Fibroblast of lung (primary cell): ENCODE measurements around the gene THOC5. TPM values are rescaled to one million over a fixed set of nuclear protein-coding genes. Genes with fewer than 3 reads are reported as not detected.

Experiments
- DNase-seq, 2 donors: peaks; one replicate each; pipeline versions ENCODE4 v3.0.0 to v3.0.0-alpha.2; 2010; ENCODE audit warnings: low read depth in 2 of 2
- H2AFZ ChIP-seq: 2 replicates; pipeline ENCODE4 v1.5.1; 2012; ENCODE audit warnings: low read length, control low read depth, inconsistent platforms
- H3K27ac ChIP-seq: 2 replicates; pipeline ENCODE4 v1.5.1; 2011; ENCODE audit warnings: low read length, control low read depth; ENCODE audit not compliant: insufficient read depth
- H3K27me3 ChIP-seq: 2 replicates; pipeline ENCODE4 v1.5.1; 2011; ENCODE audit warnings: mild to moderate bottlenecking, low read length; ENCODE audit not compliant: control insufficient read depth, insufficient read depth
- H3K36me3 ChIP-seq: 2 replicates; pipeline ENCODE4 v1.5.1; 2011; ENCODE audit warnings: low read length; ENCODE audit not compliant: control insufficient read depth, insufficient read depth
- H3K4me1 ChIP-seq: 2 replicates; pipeline ENCODE4 v1.5.1; 2011; ENCODE audit warnings: low read length; ENCODE audit not compliant: control insufficient read depth, insufficient read depth; ENCODE audit errors: extremely low read depth
- H3K4me2 ChIP-seq: 2 replicates; pipeline ENCODE4 v1.5.1; 2011; ENCODE audit warnings: low read length, control low read depth; ENCODE audit not compliant: insufficient read depth; ENCODE audit errors: extremely low read depth
- H3K4me3 ChIP-seq, 4 experiments: fragments of 200-600 bp in 1 of 4; sonication (generic) in 1 of 4; replicated peaks in 1 of 4; 2 replicates each; pipeline ENCODE4 v1.5.1; 2011 to 2016; ENCODE audit warnings: low read length in 4 of 4, low read depth in 3 of 4, mild to moderate bottlenecking in 3 of 4, control low read depth in 2 of 4, inconsistent platforms in 1 of 4, mixed read lengths in 1 of 4; ENCODE audit not compliant: insufficient read depth in 1 of 4; ENCODE audit errors: control extremely low read depth in 1 of 4
- H3K79me2 ChIP-seq: 2 replicates; pipeline ENCODE4 v1.5.1; 2012; ENCODE audit warnings: mild to moderate bottlenecking, low read length, inconsistent platforms; ENCODE audit not compliant: control insufficient read depth, insufficient read depth
- H3K9ac ChIP-seq: 2 replicates; pipeline ENCODE4 v1.5.1; 2011; ENCODE audit warnings: mild to moderate bottlenecking, low read length, control low read depth; ENCODE audit not compliant: insufficient read depth
- H3K9me3 ChIP-seq: 2 replicates; pipeline ENCODE4 v1.5.1; 2012; ENCODE audit warnings: low read depth, low read length; ENCODE audit not compliant: control insufficient read depth, insufficient read depth
- H4K20me1 ChIP-seq: 2 replicates; pipeline ENCODE4 v1.5.1; 2011; ENCODE audit warnings: low read length; ENCODE audit not compliant: control insufficient read depth, insufficient read depth; ENCODE audit errors: extremely low read depth
- CTCF ChIP-seq, 2 donors: IDR thresholded peaks in 1 of 2; conservative IDR thresholded peaks in 1 of 2; 1 replicate in 1 of 2; 2 replicates in 1 of 2; pipeline ENCODE4 v1.5.1; 2011 to 2012; ENCODE audit warnings: low read length in 2 of 2, control low read depth in 1 of 2, inconsistent platforms in 1 of 2, low read depth in 1 of 2, mild to moderate bottlenecking in 1 of 2
- EZH2 ChIP-seq: IDR thresholded peaks from 2 replicates; pipeline ENCODE4 v1.5.1; 2012; ENCODE audit warnings: low read length, control low read depth, mild to moderate bottlenecking; ENCODE audit errors: missing control alignments
- polyA plus RNA-seq, 2 donors: library from polyadenylated mRNA; depleted of rRNA in 1 of 2; stranded (reverse) in 1 of 2; unstranded in 1 of 2; fragments of >200 nt; gene quantifications; 2 replicates each; pipeline ENCODE4 v1.2.1, GENCODE V29; 2011 to 2012; ENCODE audit warnings: missing spikeins in 1 of 2
- total RNA-seq: library from RNA; depleted of rRNA; stranded (reverse); fragments of >200 nt; gene quantifications from 2 replicates; pipeline ENCODE4 v1.2.1, GENCODE V29; 2014

THOC5 gene
- total and polyA plus RNA-seq, 2 donors (not counting 1 experiment from before 2014, with no cell fraction given) = 52.8 to 60.7 TPM

GRCh38 chr22:29541845-29542244 lies 11.7 kb downstream of the THOC5 start:
- no peak for TF ChIP-seq CTCF (conservative IDR thresholded peaks at IDR 0.05 in 1 of 2, IDR thresholded peaks at IDR 0.05 in 1 of 2; ENCODE audit: low read depth in 1 of 2, low read length in 2 of 2)
- no peak for TF ChIP-seq EZH2
- Histone ChIP-seq H3K4me2 (no peak overlapping the region), H3K27me3 (no peaks in the 10 kb centered on the region), H2AFZ (no peak overlapping the region), H4K20me1 (no peaks in the 10 kb centered on the region), H3K36me3 (peaks cover 10% of the 10 kb centered on the region), H3K27ac (no peak overlapping the region), H3K4me3 (no peak overlapping the region), H3K9ac (no peak overlapping the region), H3K79me2 (no peaks in the 10 kb centered on the region), H3K9me3 (no peaks in the 10 kb centered on the region), H3K4me1 (no peaks in the 10 kb centered on the region)
- DNase-seq = no peak

GRCh38 chr22:29539105-29539504 lies 14.5 kb downstream of the THOC5 start:
- no peak overlapping the region for H3K9ac ChIP-seq
- H3K27ac ChIP-seq = no peak overlapping the region
- H3K36me3 ChIP-seq = peaks cover 12% of the 10 kb centered on the region
- H4K20me1 ChIP-seq = no peaks in the 10 kb centered on the region
- H3K79me2 ChIP-seq = no peaks in the 10 kb centered on the region
- no peak overlapping the region for H3K4me3 ChIP-seq
- no peaks in the 10 kb centered on the region for H3K4me1 ChIP-seq
- no peak overlapping the region for H3K4me2 ChIP-seq
- H3K27me3 ChIP-seq = no peaks in the 10 kb centered on the region
- H2AFZ ChIP-seq = no peak overlapping the region
- TF ChIP-seq EZH2 = no peak
- no peak for TF ChIP-seq CTCF (conservative IDR thresholded peaks at IDR 0.05 in 1 of 2, IDR thresholded peaks at IDR 0.05 in 1 of 2; ENCODE audit: low read depth in 1 of 2, low read length in 2 of 2)
- no peaks in the 10 kb centered on the region for H3K9me3 ChIP-seq
- no peak for DNase-seq

GRCh38 chr22:29536411-29536810 lies 17.1 kb downstream of the THOC5 start:
- Histone ChIP-seq H3K9ac (no peak overlapping the region), H3K9me3 (no peaks in the 10 kb centered on the region), H3K27me3 (no peaks in the 10 kb centered on the region), H3K79me2 (no peaks in the 10 kb centered on the region), H3K4me3 (no peak overlapping the region), H3K4me1 (no peaks in the 10 kb centered on the region), H3K4me2 (no peak overlapping the region), H2AFZ (no peak overlapping the region), H3K36me3 (peaks cover 14% of the 10 kb centered on the region), H4K20me1 (no peaks in the 10 kb centered on the region), H3K27ac (no peak overlapping the region)
- no peak for DNase-seq
- TF ChIP-seq EZH2 (no peak), CTCF (conservative IDR thresholded peaks at IDR 0.05 in 1 of 2, IDR thresholded peaks at IDR 0.05 in 1 of 2; ENCODE audit: low read depth in 1 of 2, low read length in 2 of 2) (no peak)
